Measurements from ENCODE around the gene IMMP2L. TPM values are rescaled to one million over a fixed set of nuclear protein-coding genes. Genes with fewer than 3 reads are reported as not detected.

The IMMP2L gene
- total and polyA plus RNA-seq, 8 donors = 2.5 to 40.8 (median 20.0) TPM; not detected in 1

GRCh38 chr7:111098926-111099250 is 463.4 kb downstream of the IMMP2L start:
- no peak for DNase-seq
- WGBS, 5 donors = 5 to 26% (median 12%) methylated on average over 1 of the region's 1 CpG
- H3K36me3 ChIP-seq = no peaks in the 10 kb centered on the region
- no peak overlapping the region for H3K27ac ChIP-seq
- intact Hi-C loops (cut with DNase I; ENCODE audit: low total_unique reads) = loop anchor here (10.0 kb wide), 1 partner anchor 636 kb away; no protein-coding TSS in a partner anchor
- peaks cover 0 to 8% (median 2%) of the 10 kb centered on the region in 4 donors for H3K4me1 ChIP-seq
- TF ChIP-seq, protein P1, sequence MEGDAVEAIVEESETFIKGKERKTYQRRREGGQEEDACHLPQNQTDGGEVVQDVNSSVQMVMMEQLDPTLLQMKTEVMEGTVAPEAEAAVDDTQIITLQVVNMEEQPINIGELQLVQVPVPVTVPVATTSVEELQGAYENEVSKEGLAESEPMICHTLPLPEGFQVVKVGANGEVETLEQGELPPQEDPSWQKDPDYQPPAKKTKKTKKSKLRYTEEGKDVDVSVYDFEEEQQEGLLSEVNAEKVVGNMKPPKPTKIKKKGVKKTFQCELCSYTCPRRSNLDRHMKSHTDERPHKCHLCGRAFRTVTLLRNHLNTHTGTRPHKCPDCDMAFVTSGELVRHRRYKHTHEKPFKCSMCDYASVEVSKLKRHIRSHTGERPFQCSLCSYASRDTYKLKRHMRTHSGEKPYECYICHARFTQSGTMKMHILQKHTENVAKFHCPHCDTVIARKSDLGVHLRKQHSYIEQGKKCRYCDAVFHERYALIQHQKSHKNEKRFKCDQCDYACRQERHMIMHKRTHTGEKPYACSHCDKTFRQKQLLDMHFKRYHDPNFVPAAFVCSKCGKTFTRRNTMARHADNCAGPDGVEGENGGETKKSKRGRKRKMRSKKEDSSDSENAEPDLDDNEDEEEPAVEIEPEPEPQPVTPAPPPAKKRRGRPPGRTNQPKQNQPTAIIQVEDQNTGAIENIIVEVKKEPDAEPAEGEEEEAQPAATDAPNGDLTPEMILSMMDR (IDR thresholded peaks at IDR 0.05) = peak in 1 of 7 experiments; percentile 2
- TF ChIP-seq POLR2AphosphoS5 (IDR thresholded peaks at IDR 0.05) = no peak
- H3K9me3 ChIP-seq = no peaks in the 10 kb centered on the region
- no peaks in the 10 kb centered on the region for H3K27me3 ChIP-seq
- H3K4me3 ChIP-seq = no peak overlapping the region

GRCh38 chr7:111098011-111098925 is 464.0 kb downstream of the IMMP2L start:
- Histone ChIP-seq H3K36me3 (no peaks in the 10 kb centered on the region), H3K27ac (no peak overlapping the region), H3K9me3 (no peaks in the 10 kb centered on the region), H3K4me1 (peaks cover 0 to 8% (median 2%) of the 10 kb centered on the region in 4 donors), H3K27me3 (no peaks in the 10 kb centered on the region), H3K4me3 (no peak overlapping the region)
- DNase-seq = peak in 1 of 2 donors; percentile 76
- 36 to 49% (median 44%) methylated on average over 10 of the region's 10 CpGs for WGBS, 5 donors
- intact Hi-C loops (cut with DNase I; ENCODE audit: low total_unique reads) = loop anchor here (10.0 kb wide), 1 partner anchor 637 kb away; no protein-coding TSS in a partner anchor
- TF ChIP-seq, protein P1 (IDR thresholded peaks at IDR 0.05) = peak in 3 of 7 experiments; percentile 5 to 31 (median 16)
- TF ChIP-seq POLR2AphosphoS5 (IDR thresholded peaks at IDR 0.05) (no peak), POLR2A (IDR thresholded peaks at IDR 0.05) (no peak)

DNA sequence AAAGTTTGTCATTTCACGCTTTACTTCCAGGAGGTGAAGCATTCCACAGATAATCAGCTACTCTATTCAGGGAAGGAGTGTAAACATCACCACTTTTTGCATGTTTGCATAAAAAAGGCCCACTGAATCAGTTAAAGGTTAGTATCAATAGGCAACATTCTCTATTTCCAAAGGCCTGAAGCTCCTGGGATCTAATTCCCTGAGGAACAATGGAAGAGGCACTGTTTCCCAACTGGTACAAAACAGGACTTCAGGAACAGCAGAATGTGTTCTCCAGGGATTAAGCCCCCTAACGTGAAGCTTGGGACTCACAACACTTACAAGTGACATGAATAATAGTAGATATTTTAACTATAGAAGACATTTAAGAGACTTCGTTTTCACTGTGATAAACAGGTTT is 465.3 kb downstream of the IMMP2L start:
- Histone ChIP-seq H3K36me3 (no peaks in the 10 kb centered on the region), H3K27me3 (no peaks in the 10 kb centered on the region), H3K4me3 (no peak overlapping the region), H3K27ac (no peak overlapping the region), H3K9me3 (no peaks in the 10 kb centered on the region), H3K4me1 (peaks cover 0 to 12% (median 4%) of the 10 kb centered on the region in 4 donors)
- no peak for TF ChIP-seq EP300 (IDR thresholded peaks at IDR 0.05)
- TF ChIP-seq POLR2A (IDR thresholded peaks at IDR 0.05) = no peak
- TF ChIP-seq, protein P1 (IDR thresholded peaks at IDR 0.05) = no peak
- TF ChIP-seq POLR2AphosphoS5 (IDR thresholded peaks at IDR 0.05) = no peak
- DNase-seq = no peak
- intact Hi-C loops (cut with DNase I; ENCODE audit: low total_unique reads) = loop anchor here (10.0 kb wide), 1 partner anchor 638 kb away; no protein-coding TSS in a partner anchor
- WGBS, 5 donors = 75 to 91% (median 85%) methylated on average over 3 of the region's 3 CpGs

- 54 to 68% (median 58%) methylated on average over 1 of the region's 1 CpG for WGBS, 5 donors
- TF ChIP-seq, protein P1 (IDR thresholded peaks at IDR 0.05) = no peak
- TF ChIP-seq EP300 (IDR thresholded peaks at IDR 0.05) (no peak), POLR2A (IDR thresholded peaks at IDR 0.05) (no peak), POLR2AphosphoS5 (IDR thresholded peaks at IDR 0.05) (no peak)
- intact Hi-C loops (cut with DNase I; ENCODE audit: low total_unique reads) = loop anchor here (10.0 kb wide), 1 partner anchor 640 kb away; no protein-coding TSS in a partner anchor
- H3K27me3 ChIP-seq = no peaks in the 10 kb centered on the region
- H3K4me3 ChIP-seq = no peak overlapping the region
- no peaks in the 10 kb centered on the region for H3K9me3 ChIP-seq
- H3K36me3 ChIP-seq = no peaks in the 10 kb centered on the region
- H3K27ac ChIP-seq = no peak overlapping the region
- H3K4me1 ChIP-seq = peaks cover 0 to 23% (median 10%) of the 10 kb centered on the region in 4 donors
- no peak for DNase-seq
These were observed 467.9 kb downstream of the IMMP2L start for GRCh38 chr7:111094419-111094818.
